ENCODE results near the gene CIAO2B.
A peak's percentile ranks its signal among the peaks of the same experiment; 100 is the strongest.

CIAO2B gene

DNA sequence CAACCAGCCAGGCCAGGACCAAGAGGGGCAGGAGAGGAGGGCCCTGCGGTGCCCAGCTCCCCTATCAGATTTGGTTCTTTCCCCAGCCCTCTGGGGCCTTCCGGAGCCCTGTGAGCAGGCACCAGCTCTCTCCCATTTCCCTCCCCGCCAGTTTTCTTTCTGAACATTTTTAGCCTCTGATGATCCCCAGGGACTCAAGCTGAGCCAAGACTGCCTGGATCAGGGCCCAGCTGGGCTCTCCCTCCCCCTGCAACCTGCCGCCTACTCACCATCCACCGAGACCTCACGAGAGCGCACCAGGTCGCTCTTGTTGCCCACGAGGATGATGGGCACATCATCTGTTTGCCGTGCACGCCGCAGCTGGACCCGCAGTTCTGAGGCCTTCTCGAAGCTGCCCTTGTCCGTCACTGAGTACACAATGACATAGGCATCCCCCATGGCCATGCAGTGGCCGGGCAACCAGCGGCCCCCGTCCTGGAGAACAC is 10.9 kb downstream of the CIAO2B start:
- DNase-seq (ENCODE audit: insufficient read length, low spot score): peak; percentile 81
- FAIRE-seq: no peak
- TF ChIP-seq, protein P1, sequence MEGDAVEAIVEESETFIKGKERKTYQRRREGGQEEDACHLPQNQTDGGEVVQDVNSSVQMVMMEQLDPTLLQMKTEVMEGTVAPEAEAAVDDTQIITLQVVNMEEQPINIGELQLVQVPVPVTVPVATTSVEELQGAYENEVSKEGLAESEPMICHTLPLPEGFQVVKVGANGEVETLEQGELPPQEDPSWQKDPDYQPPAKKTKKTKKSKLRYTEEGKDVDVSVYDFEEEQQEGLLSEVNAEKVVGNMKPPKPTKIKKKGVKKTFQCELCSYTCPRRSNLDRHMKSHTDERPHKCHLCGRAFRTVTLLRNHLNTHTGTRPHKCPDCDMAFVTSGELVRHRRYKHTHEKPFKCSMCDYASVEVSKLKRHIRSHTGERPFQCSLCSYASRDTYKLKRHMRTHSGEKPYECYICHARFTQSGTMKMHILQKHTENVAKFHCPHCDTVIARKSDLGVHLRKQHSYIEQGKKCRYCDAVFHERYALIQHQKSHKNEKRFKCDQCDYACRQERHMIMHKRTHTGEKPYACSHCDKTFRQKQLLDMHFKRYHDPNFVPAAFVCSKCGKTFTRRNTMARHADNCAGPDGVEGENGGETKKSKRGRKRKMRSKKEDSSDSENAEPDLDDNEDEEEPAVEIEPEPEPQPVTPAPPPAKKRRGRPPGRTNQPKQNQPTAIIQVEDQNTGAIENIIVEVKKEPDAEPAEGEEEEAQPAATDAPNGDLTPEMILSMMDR (IDR thresholded peaks at IDR 0.05; ENCODE audit: insufficient read depth, missing control alignments): no peak

GRCh38 chr16:66921729-66922450 is 12.3 kb downstream of the CIAO2B start:
- DNase-seq (ENCODE audit: insufficient read length, low spot score): no peak
- TF ChIP-seq, protein P1 (IDR thresholded peaks at IDR 0.05; ENCODE audit: insufficient read depth, missing control alignments): no peak
- FAIRE-seq: no peak

- no peak for FAIRE-seq
- TF ChIP-seq, protein P1 (IDR thresholded peaks at IDR 0.05; ENCODE audit: insufficient read depth, missing control alignments): no peak
- DNase-seq (ENCODE audit: insufficient read length, low spot score): no peak
Measured at GRCh38 chr16:66920924-66921680, 13.1 kb downstream of the CIAO2B start.

DNA sequence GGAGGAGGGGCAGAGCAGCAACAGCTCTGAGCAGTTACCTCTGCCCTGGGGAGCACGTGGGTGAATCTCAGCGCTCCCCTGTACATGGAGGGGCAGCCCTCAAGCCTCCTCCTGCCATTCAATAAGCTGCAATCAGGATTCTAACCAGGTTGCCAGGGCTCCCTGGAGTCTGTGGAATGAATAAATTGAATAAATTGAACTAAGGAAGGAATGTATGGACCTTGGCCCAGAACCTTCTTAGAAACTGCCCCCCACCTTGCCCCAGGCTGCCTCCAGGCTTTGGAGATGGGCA is 14.0 kb downstream of the CIAO2B start:
- FAIRE-seq: no peak
- DNase-seq (ENCODE audit: insufficient read length, low spot score): no peak
- TF ChIP-seq, protein P1 (IDR thresholded peaks at IDR 0.05; ENCODE audit: insufficient read depth, missing control alignments): no peak

- TF ChIP-seq, protein P1 (IDR thresholded peaks at IDR 0.05; ENCODE audit: insufficient read depth, missing control alignments): no peak
- FAIRE-seq (no peak), DNase-seq (ENCODE audit: insufficient read length, low spot score) (no peak)
Measured at GRCh38 chr16:66919569-66920298, 14.5 kb downstream of the CIAO2B start.

GRCh38 chr16:66918803-66919568 is 15.2 kb downstream of the CIAO2B start, which contains the start of gene CDH16:
Gene CDH16 (minus strand): TSS chr16:66918885. CDS start chr16:66918065, 820 bp downstream.
- DNase-seq (ENCODE audit: insufficient read length, low spot score) (no peak), FAIRE-seq (no peak)
- TF ChIP-seq, protein P1 (IDR thresholded peaks at IDR 0.05; ENCODE audit: insufficient read depth, missing control alignments): no peak

Data from D721Med (cell line).